H1 (cell line): Measurements from ENCODE around the gene HMGN2.

ENCODE experiments used
- BRCA1 ChIP-seq: IDR thresholded peaks from 2 replicates; pipeline ENCODE4 v1.6.1; 2012; ENCODE audit warnings: low read depth, low read length, improper control_type of control experiment
- CHD2 ChIP-seq: IDR thresholded peaks from 2 replicates; pipeline ENCODE4 v1.6.1; 2012; ENCODE audit warnings: low read length, improper control_type of control experiment
- CTCF ChIP-seq, 3 experiments: IDR thresholded peaks; 1 replicate in 2 of 3; 2 replicates in 1 of 3; pipeline versions ENCODE4 v1.5.1 to v1.6.1; 2011; ENCODE audit warnings: low read length in 3 of 3, mild to moderate bottlenecking in 3 of 3, inconsistent platforms in 2 of 3, low read depth in 1 of 3, moderate library complexity in 1 of 3; ENCODE audit not compliant: insufficient read depth in 1 of 3; ENCODE audit errors: control extremely low read depth in 1 of 3
- MAX ChIP-seq: IDR thresholded peaks from 2 replicates; pipeline ENCODE4 v1.6.1; 2012; ENCODE audit warnings: inconsistent platforms
- SRF ChIP-seq: IDR thresholded peaks from 2 replicates; pipeline ENCODE4 v1.6.1; 2011; ENCODE audit warnings: mild to moderate bottlenecking, low read depth, low read length, moderate library complexity
- TBP ChIP-seq: IDR thresholded peaks from 2 replicates; pipeline ENCODE4 v1.6.1; 2011; ENCODE audit warnings: low read depth, low read length, improper control_type of control experiment
- TCF12 ChIP-seq: IDR thresholded peaks from 2 replicates; pipeline ENCODE4 v1.6.1; 2011; ENCODE audit warnings: low read depth, mild to moderate bottlenecking, low read length

- TF ChIP-seq CHD2 (no peak), CTCF (IDR thresholded peaks at IDR 0.05; ENCODE audit: control extremely low read depth in 1 of 3, insufficient read depth in 1 of 3, low read depth in 1 of 3, low read length in 3 of 3) (no peak), MAX (no peak), TBP (no peak), SRF (no peak), TCF12 (no peak), BRCA1 (no peak)
These were observed 4.7 kb downstream of the HMGN2 start for GRCh38 chr1:26476958-26477357.
